Measurements from ENCODE around the gene RNF115. TPM values are rescaled to one million over a fixed set of nuclear protein-coding genes. Genes with fewer than 3 reads are reported as not detected.

The RNF115 gene
- total RNA-seq, 1 experiment from 2014 or later, result 11.0 TPM

DNA sequence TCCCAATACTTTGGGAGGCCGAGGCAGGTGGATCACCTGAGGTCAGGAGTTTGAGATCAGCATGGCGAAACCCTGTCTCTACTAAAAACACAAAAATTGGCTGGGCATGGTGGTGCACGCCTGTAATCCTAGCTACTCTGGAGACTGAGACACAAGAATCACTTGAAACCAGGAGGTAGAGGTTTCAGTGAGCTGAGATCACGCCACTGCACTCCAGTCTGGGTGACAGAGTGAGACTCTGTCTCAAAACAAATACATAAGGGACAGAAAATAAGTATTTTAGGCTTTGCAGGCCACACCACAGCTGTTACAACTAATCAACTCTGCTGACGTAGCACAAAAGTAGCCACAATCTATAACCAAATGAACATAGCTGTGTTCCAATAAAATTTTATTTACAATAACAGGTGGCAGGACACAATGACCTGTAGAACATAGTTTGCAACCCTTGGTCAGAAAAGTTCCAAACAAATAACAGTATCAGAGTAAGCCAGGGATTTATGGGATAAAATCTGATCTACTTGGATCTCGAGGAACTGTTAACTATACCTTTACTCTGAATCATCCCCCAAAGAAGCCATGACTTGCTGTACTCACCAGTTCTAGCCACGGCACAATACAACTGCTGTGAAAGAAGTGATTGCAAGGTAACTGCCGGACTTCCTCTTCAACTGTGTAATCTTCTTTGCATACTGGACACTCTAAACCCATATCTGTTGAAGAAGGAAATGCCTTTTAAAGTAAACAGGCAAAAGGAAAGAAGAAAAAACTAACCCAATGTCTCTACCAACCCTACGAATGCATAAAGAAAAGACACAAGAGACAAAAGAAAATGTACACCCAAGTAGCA lies 76.3 kb downstream of the RNF115 start:
- intact Hi-C loops (cut with micrococcal nuclease; ENCODE audit: unreplicated experiment), result no loop called here
- H4K20me1 ChIP-seq (ENCODE audit: insufficient read depth), result no peaks in the 10 kb centered on the region
- BruUV-seq (replicated peaks), result no TSS peak
- H2AFZ ChIP-seq, result no peak overlapping the region
- DNase-seq, result no peak
- no peak overlapping the region for H3K27ac ChIP-seq
- no peaks in the 10 kb centered on the region for H3K79me2 ChIP-seq (ENCODE audit: low read depth)
- H3K9me3 ChIP-seq (ENCODE audit: insufficient read depth, low read depth), result no peaks in the 10 kb centered on the region
- peaks cover 9% of the 10 kb centered on the region; the same call in 1 of the 2 replicates for H3K36me3 ChIP-seq (ENCODE audit: low read depth)
- H3K4me3 ChIP-seq, result no peak overlapping the region
- no peaks in the 10 kb centered on the region for H3K27me3 ChIP-seq (ENCODE audit: insufficient read depth, low read depth)
- no peak for TF ChIP-seq EZH2 (IDR thresholded peaks at IDR 0.05; ENCODE audit: low read depth)
- TF ChIP-seq, protein P1, sequence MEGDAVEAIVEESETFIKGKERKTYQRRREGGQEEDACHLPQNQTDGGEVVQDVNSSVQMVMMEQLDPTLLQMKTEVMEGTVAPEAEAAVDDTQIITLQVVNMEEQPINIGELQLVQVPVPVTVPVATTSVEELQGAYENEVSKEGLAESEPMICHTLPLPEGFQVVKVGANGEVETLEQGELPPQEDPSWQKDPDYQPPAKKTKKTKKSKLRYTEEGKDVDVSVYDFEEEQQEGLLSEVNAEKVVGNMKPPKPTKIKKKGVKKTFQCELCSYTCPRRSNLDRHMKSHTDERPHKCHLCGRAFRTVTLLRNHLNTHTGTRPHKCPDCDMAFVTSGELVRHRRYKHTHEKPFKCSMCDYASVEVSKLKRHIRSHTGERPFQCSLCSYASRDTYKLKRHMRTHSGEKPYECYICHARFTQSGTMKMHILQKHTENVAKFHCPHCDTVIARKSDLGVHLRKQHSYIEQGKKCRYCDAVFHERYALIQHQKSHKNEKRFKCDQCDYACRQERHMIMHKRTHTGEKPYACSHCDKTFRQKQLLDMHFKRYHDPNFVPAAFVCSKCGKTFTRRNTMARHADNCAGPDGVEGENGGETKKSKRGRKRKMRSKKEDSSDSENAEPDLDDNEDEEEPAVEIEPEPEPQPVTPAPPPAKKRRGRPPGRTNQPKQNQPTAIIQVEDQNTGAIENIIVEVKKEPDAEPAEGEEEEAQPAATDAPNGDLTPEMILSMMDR (conservative IDR thresholded peaks at IDR 0.05), result no peak
- ChIA-PET CTCF (no interaction called here), POLR2A (ENCODE audit: unreplicated experiment) (no interaction called here)
- H3K4me1 ChIP-seq (replicated peaks; ENCODE audit: insufficient read depth), result no peaks in the 10 kb centered on the region
- no peak overlapping the region for H3K4me2 ChIP-seq
- no peaks in the 10 kb centered on the region for H3K9me2 ChIP-seq (ENCODE audit: insufficient read depth)
- 0 out of 2 replicates have a peak, but pooled peaks cover 4% of the 10 kb centered on the region for H3F3A ChIP-seq (ENCODE audit: insufficient read depth, low read depth)

DNA sequence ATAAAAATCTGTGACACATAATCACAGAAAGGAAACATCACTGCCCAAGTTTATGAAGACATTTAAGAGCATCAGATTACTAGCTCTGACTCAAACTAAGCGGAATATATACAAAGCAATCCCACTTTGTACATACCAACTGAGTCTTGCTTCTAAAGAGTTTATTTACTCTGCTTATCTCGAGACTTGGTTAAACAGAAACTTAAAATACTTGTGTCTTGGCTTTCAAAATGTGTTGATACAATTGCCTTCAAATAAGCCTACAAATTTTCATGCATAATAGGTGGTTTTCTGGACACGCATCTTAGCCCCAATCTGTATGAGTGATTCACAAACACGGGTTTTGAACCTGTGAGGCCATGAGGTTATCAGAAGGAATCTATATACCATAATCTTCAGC lies 83.6 kb downstream of the RNF115 start:
- H3K27ac ChIP-seq, result peak overlapping the region; percentile 23
- H4K20me1 ChIP-seq (ENCODE audit: insufficient read depth), result no peaks in the 10 kb centered on the region
- peak in 1 of 2 experiments; percentile 88 for DNase-seq
- no peaks in the 10 kb centered on the region for H3K79me2 ChIP-seq (ENCODE audit: low read depth)
- H3K9me2 ChIP-seq (ENCODE audit: insufficient read depth), result no peaks in the 10 kb centered on the region
- H3K27me3 ChIP-seq (ENCODE audit: insufficient read depth, low read depth), result no peaks in the 10 kb centered on the region
- TF ChIP-seq, protein P1 (conservative IDR thresholded peaks at IDR 0.05), result no peak
- TF ChIP-seq EZH2 (IDR thresholded peaks at IDR 0.05; ENCODE audit: low read depth), result no peak
- intact Hi-C loops (cut with micrococcal nuclease; ENCODE audit: unreplicated experiment), result no loop called here
- peak overlapping the region; percentile 20; the same call in 1 of the 2 replicates for H3K4me2 ChIP-seq
- BruUV-seq (replicated peaks), result no TSS peak
- peaks cover 23% of the 10 kb centered on the region; the same call in 1 of the 2 replicates for H3F3A ChIP-seq (ENCODE audit: insufficient read depth, low read depth)
- H2AFZ ChIP-seq, result no peak overlapping the region
- CTCF ChIA-PET, result no interaction called here
- no peaks in the 10 kb centered on the region for H3K9me3 ChIP-seq (ENCODE audit: insufficient read depth, low read depth)
- H3K36me3 ChIP-seq (ENCODE audit: low read depth), result 0 out of 2 replicates have a peak, but pooled peaks cover 12% of the 10 kb centered on the region
- H3K4me3 ChIP-seq, result no peak overlapping the region
- H3K4me1 ChIP-seq (replicated peaks; ENCODE audit: insufficient read depth), result peaks cover 20% of the 10 kb centered on the region
- POLR2A ChIA-PET (ENCODE audit: unreplicated experiment), result interaction anchor here (0.7 kb wide), 1 partner anchor 84 kb away, joined by 8 read pairs; no protein-coding TSS in a partner anchor

DNA sequence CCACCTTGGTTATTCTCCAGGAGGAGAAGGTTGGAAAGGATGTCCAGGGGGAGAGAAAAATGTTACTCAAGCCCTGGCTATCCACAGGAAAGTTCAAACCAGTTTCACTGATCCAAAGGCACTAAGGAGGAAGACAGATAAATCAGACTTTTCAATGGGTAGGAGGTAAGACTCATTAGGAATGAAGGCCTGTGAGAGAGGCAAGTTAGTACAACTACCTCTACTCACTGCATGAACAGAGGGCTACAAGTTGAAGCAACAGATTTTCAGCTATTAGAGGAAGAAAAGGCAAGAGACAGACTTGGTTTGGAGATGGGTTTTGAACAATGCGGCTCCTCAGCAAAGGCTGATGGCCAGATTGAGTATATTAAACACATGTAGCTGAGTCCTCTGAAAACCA lies 87.7 kb downstream of the RNF115 start:
- Histone ChIP-seq H3K4me3 (no peak overlapping the region), H3K79me2 (ENCODE audit: low read depth) (no peaks in the 10 kb centered on the region), H3K4me2 (no peak overlapping the region), H3K9me2 (ENCODE audit: insufficient read depth) (peaks cover 4% of the 10 kb centered on the region; the same call in 1 of the 2 replicates), H3K4me1 (replicated peaks; ENCODE audit: insufficient read depth) (peaks cover 20% of the 10 kb centered on the region), H3F3A (ENCODE audit: insufficient read depth, low read depth) (peaks cover 17% of the 10 kb centered on the region; the same call in 1 of the 2 replicates), H3K27me3 (ENCODE audit: insufficient read depth, low read depth) (no peaks in the 10 kb centered on the region), H3K9me3 (ENCODE audit: insufficient read depth, low read depth) (no peaks in the 10 kb centered on the region), H2AFZ (no peak overlapping the region), H3K27ac (no peak overlapping the region), H4K20me1 (ENCODE audit: insufficient read depth) (no peaks in the 10 kb centered on the region), H3K36me3 (ENCODE audit: low read depth) (no peaks in the 10 kb centered on the region)
- ChIA-PET POLR2A (ENCODE audit: unreplicated experiment) (interaction anchor here (0.5 kb wide), 1 partner anchor 13 kb away, joined by 3 read pairs; no protein-coding TSS in a partner anchor), CTCF (no interaction called here)
- DNase-seq, result no peak
- no TSS peak for BruUV-seq (replicated peaks)
- no peak for TF ChIP-seq EZH2 (IDR thresholded peaks at IDR 0.05; ENCODE audit: low read depth)
- TF ChIP-seq, protein P1 (conservative IDR thresholded peaks at IDR 0.05), result no peak
- intact Hi-C loops (cut with micrococcal nuclease; ENCODE audit: unreplicated experiment), result no loop called here
